Natural killer cell (primary cell): ENCODE data around the gene MRPS33. TPM values are rescaled to one million over a fixed set of nuclear protein-coding genes. Genes with fewer than 3 reads are reported as not detected.

Experiments
- ATAC-seq, 3 donors: fragments of 150-1000 bp in 2 of 3; fragments of 200-7000 bp in 1 of 3; cut with Tn5 transposase; 1 replicate in 1 of 3; 2 replicates in 2 of 3; pipeline ENCODE4 v1.10.0; 2021; ENCODE audit warnings: mild to moderate bottlenecking in 2 of 3, moderate library complexity in 2 of 3
- DNase-seq, 2 donors: peaks; one replicate each; pipeline versions ENCODE4 v3.0.0 to v3.0.0-alpha.2; 2013 to 2021; ENCODE audit warnings: mixed read lengths in 1 of 2
- H3K27ac ChIP-seq: one replicate; pipeline ENCODE4 v1.5.1; 2013; ENCODE audit warnings: mild to moderate bottlenecking, low read length
- H3K27me3 ChIP-seq: one replicate; pipeline ENCODE4 v1.6.1; 2013; ENCODE audit warnings: low read length; ENCODE audit not compliant: control insufficient read depth, insufficient read depth
- H3K36me3 ChIP-seq: one replicate; pipeline ENCODE4 v1.6.1; 2013; ENCODE audit warnings: low read length; ENCODE audit not compliant: control insufficient read depth, insufficient read depth
- H3K4me1 ChIP-seq: one replicate; pipeline ENCODE4 v1.6.1; 2013; ENCODE audit warnings: low read length; ENCODE audit not compliant: control insufficient read depth, insufficient read depth
- H3K4me3 ChIP-seq: one replicate; pipeline ENCODE4 v1.5.1; 2013; ENCODE audit warnings: low read length
- H3K9me3 ChIP-seq: one replicate; pipeline ENCODE4 v1.6.1; 2013; ENCODE audit warnings: low read length; ENCODE audit not compliant: control insufficient read depth, insufficient read depth
- H3K27ac Mint-ChIP-seq, 2 donors: one replicate each; pipeline ENCODE4 v1.8.0; 2022; ENCODE audit warnings: mild to moderate bottlenecking in 2 of 2, mixed read lengths in 2 of 2, moderate library complexity in 1 of 2
- H3K27me3 Mint-ChIP-seq, 2 donors: one replicate each; pipeline ENCODE4 v1.8.0; 2022; ENCODE audit warnings: low read depth in 2 of 2, mixed read lengths in 2 of 2
- H3K36me3 Mint-ChIP-seq: one replicate; pipeline ENCODE4 v1.8.0; 2022; ENCODE audit warnings: mixed read lengths
- H3K4me1 Mint-ChIP-seq, 2 donors: one replicate each; pipeline ENCODE4 v1.8.0; 2022; ENCODE audit warnings: mixed read lengths in 2 of 2
- H3K4me3 Mint-ChIP-seq: one replicate; pipeline ENCODE4 v1.8.0; 2022; ENCODE audit warnings: mild to moderate bottlenecking, moderate library complexity, mixed read lengths
- H3K9me3 Mint-ChIP-seq, 2 donors: one replicate each; pipeline ENCODE4 v1.8.0; 2022; ENCODE audit warnings: mixed read lengths in 2 of 2
- CTCF ChIP-seq: fragments of 200-600 bp; IDR thresholded peaks from one replicate; pipeline ENCODE4 v1.8.0; 2022; ENCODE audit warnings: antibody characterized with exemption
- WGBS: methylation state at CpG from one replicate; pipeline ENCODE4 v1.1.7; 2013; ENCODE audit warnings: missing lambda C conversion rate; ENCODE audit not compliant: insufficient coverage; 5-methylcytosine and 5-hydroxymethylcytosine counted together
- intact Hi-C: fragments of 100-400 bp; cut with micrococcal nuclease; formaldehyde crosslinking; loops from one replicate; pipeline ENCODE4 v1.14.2; 2022
- total RNA-seq, 4 donors: library from RNA; stranded (reverse); fragments of 120-200 nt in 1 of 4; gene quantifications; one replicate each; pipeline versions ENCODE4 v1.2.3 to v1.2.4, GENCODE V29; 2013 to 2022

The MRPS33 gene
- total RNA-seq, 3 donors from 2014 or later (not counting 1 experiment from before 2014, with no cell fraction given): 12.8 to 14.1 (median 13.7) TPM

DNA sequence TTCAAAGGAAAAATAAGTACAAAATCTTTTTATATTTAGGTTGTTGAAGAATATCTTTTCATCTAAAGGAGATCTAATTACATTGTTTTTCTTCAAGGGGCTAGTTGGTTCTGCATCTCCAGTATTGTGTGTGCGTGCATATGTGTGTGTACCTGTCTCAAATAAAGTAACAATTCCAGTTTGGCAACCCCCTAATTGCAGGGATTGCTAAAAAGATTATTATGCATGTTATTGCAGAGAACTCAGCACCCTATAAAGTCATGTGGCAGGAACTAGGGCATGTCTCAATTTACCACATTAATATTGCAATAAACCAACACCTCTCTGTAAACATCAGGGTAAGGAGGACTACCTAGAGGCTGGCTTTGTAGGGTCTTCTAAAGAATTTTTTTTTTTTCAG lies 37.0 kb downstream of the MRPS33 start:
- Mint-ChIP-seq H3K36me3 (no peaks in the 10 kb centered on the region), H3K4me3 (no peak overlapping the region), H3K27me3 (no peaks in the 10 kb centered on the region), H3K4me1 (peaks cover 25 to 29% of the 10 kb centered on the region in 2 donors), H3K27ac (peak overlapping the region; percentile 48 to 51), H3K9me3 (no peaks in the 10 kb centered on the region)
- H3K4me3 ChIP-seq: no peak overlapping the region
- H3K27ac ChIP-seq: no peak overlapping the region
- TF ChIP-seq CTCF: no peak
- intact Hi-C loops: no loop called here
- H3K27me3 ChIP-seq: no peaks in the 10 kb centered on the region
- H3K36me3 ChIP-seq: no peaks in the 10 kb centered on the region
- H3K4me1 ChIP-seq: no peaks in the 10 kb centered on the region
- WGBS: 78% methylated on average over 1 of the region's 1 CpG
- ATAC-seq (no peak), DNase-seq (no peak)
- no peaks in the 10 kb centered on the region for H3K9me3 ChIP-seq

- Mint-ChIP-seq H3K4me3 (no peak overlapping the region), H3K27me3 (no peaks in the 10 kb centered on the region), H3K27ac (no peak overlapping the region), H3K9me3 (no peaks in the 10 kb centered on the region), H3K4me1 (peaks cover 13% of the 10 kb centered on the region in 2 donors), H3K36me3 (no peaks in the 10 kb centered on the region)
- Histone ChIP-seq H3K4me3 (no peak overlapping the region), H3K36me3 (no peaks in the 10 kb centered on the region), H3K27ac (no peak overlapping the region), H3K9me3 (no peaks in the 10 kb centered on the region), H3K4me1 (no peaks in the 10 kb centered on the region), H3K27me3 (no peaks in the 10 kb centered on the region)
- DNase-seq: no peak
- no peak for TF ChIP-seq CTCF
- WGBS: 84% methylated on average over 9 of the region's 9 CpGs
- intact Hi-C loops: no loop called here
- no peak for ATAC-seq
Observed at GRCh38 chr7:140972876-140973829, 41.6 kb downstream of the MRPS33 start.

GRCh38 chr7:140972344-140972743 lies 42.4 kb downstream of the MRPS33 start:
- TF ChIP-seq CTCF: no peak
- Histone ChIP-seq H3K27ac (no peak overlapping the region), H3K27me3 (no peaks in the 10 kb centered on the region), H3K4me3 (no peak overlapping the region), H3K36me3 (no peaks in the 10 kb centered on the region), H3K9me3 (no peaks in the 10 kb centered on the region), H3K4me1 (no peaks in the 10 kb centered on the region)
- Mint-ChIP-seq H3K4me3 (no peak overlapping the region), H3K27me3 (peaks cover 3% of the 10 kb centered on the region in 2 donors), H3K27ac (no peak overlapping the region), H3K4me1 (peaks cover 6% of the 10 kb centered on the region in 2 donors), H3K36me3 (no peaks in the 10 kb centered on the region), H3K9me3 (no peaks in the 10 kb centered on the region)
- ATAC-seq: no peak
- WGBS: 91% methylated on average over 1 of the region's 2 CpGs
- DNase-seq: no peak
- intact Hi-C loops: no loop called here
